Measurements from ENCODE around the gene KCNE3. TPM values are rescaled to one million over a fixed set of nuclear protein-coding genes. Genes with fewer than 3 reads are reported as not detected.

Gene KCNE3
- total RNA-seq, 1 donor from 2014 or later: 20.9 TPM

- no peaks in the 10 kb centered on the region for H3K9me3 ChIP-seq
- H3K4me1 ChIP-seq: no peaks in the 10 kb centered on the region
- ATAC-seq: no peak
- intact Hi-C loops (cut with DNase I): no loop called here
- no peaks in the 10 kb centered on the region for H3K36me3 ChIP-seq
- H3K27ac ChIP-seq: no peak overlapping the region
- DNase-seq: no peak
- TF ChIP-seq CTCF (IDR thresholded peaks at IDR 0.05): no peak
- no peak overlapping the region for H3K4me3 ChIP-seq
- H3K27me3 ChIP-seq: no peaks in the 10 kb centered on the region
Measured at GRCh38 chr11:74487875-74488274, 20.5 kb upstream of the KCNE3 start.

- no peak for TF ChIP-seq CTCF (IDR thresholded peaks at IDR 0.05)
- H3K9me3 ChIP-seq: no peaks in the 10 kb centered on the region
- no peak overlapping the region for H3K27ac ChIP-seq
- H3K4me3 ChIP-seq: no peak overlapping the region
- H3K36me3 ChIP-seq: no peaks in the 10 kb centered on the region
- DNase-seq (no peak), ATAC-seq (no peak)
- intact Hi-C loops (cut with DNase I): no loop called here
- H3K27me3 ChIP-seq: no peaks in the 10 kb centered on the region
- H3K4me1 ChIP-seq: no peaks in the 10 kb centered on the region
Measured at GRCh38 chr11:74485868-74486267, 18.5 kb upstream of the KCNE3 start.

- TF ChIP-seq CTCF (IDR thresholded peaks at IDR 0.05): no peak
- Histone ChIP-seq H3K27ac (no peak overlapping the region), H3K36me3 (no peaks in the 10 kb centered on the region), H3K4me1 (no peaks in the 10 kb centered on the region), H3K4me3 (no peak overlapping the region), H3K9me3 (no peaks in the 10 kb centered on the region), H3K27me3 (no peaks in the 10 kb centered on the region)
- ATAC-seq: no peak
- DNase-seq: no peak
- intact Hi-C loops (cut with DNase I): no loop called here
Measured at GRCh38 chr11:74480688-74481417, 13.5 kb upstream of the KCNE3 start.

- Histone ChIP-seq H3K4me3 (no peak overlapping the region), H3K27me3 (no peaks in the 10 kb centered on the region), H3K9me3 (no peaks in the 10 kb centered on the region), H3K36me3 (no peaks in the 10 kb centered on the region), H3K4me1 (no peaks in the 10 kb centered on the region), H3K27ac (no peak overlapping the region)
- intact Hi-C loops (cut with DNase I): no loop called here
- no peak for ATAC-seq
- no peak for TF ChIP-seq CTCF (IDR thresholded peaks at IDR 0.05)
- no peak for DNase-seq
Measured at GRCh38 chr11:74479732-74480123, 12.4 kb upstream of the KCNE3 start.

GRCh38 chr11:74478877-74479731 lies 11.8 kb upstream of the KCNE3 start:
- ATAC-seq: no peak
- H3K9me3 ChIP-seq: no peaks in the 10 kb centered on the region
- H3K36me3 ChIP-seq: no peaks in the 10 kb centered on the region
- intact Hi-C loops (cut with DNase I): no loop called here
- DNase-seq: no peak
- H3K27ac ChIP-seq: no peak overlapping the region
- TF ChIP-seq CTCF (IDR thresholded peaks at IDR 0.05): no peak
- H3K4me3 ChIP-seq: no peak overlapping the region
- H3K4me1 ChIP-seq: no peaks in the 10 kb centered on the region
- H3K27me3 ChIP-seq: no peaks in the 10 kb centered on the region

Measured in upper lobe of right lung (tissue), 1 donor.